NB4 (cell line): ENCODE results near the gene UBXN4.

ENCODE experiments used
- CTCF ChIP-seq: IDR thresholded peaks from one replicate; pipeline ENCODE4 v1.5.1; 2012; ENCODE audit warnings: low read depth, low read length
- POLR2A ChIP-seq: IDR thresholded peaks from 2 replicates; pipeline ENCODE4 v1.6.1; 2011; ENCODE audit warnings: mild to moderate bottlenecking; ENCODE audit not compliant: insufficient read length; ENCODE audit errors: extremely low read depth
- TF ChIP-seq, protein P1 (sequence below): IDR thresholded peaks from 2 replicates; pipeline ENCODE4 v1.6.1; 2011; ENCODE audit warnings: low read depth, low read length

- TF ChIP-seq CTCF: no peak
- TF ChIP-seq POLR2A: no peak
- TF ChIP-seq, protein P1, sequence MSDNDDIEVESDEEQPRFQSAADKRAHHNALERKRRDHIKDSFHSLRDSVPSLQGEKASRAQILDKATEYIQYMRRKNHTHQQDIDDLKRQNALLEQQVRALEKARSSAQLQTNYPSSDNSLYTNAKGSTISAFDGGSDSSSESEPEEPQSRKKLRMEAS: no peak
These were observed 89.6 kb downstream of the UBXN4 start for GRCh38 chr2:135831180-135831812.
